Measurements from ENCODE around the gene MSGN1.

MSGN1 gene, protein sequence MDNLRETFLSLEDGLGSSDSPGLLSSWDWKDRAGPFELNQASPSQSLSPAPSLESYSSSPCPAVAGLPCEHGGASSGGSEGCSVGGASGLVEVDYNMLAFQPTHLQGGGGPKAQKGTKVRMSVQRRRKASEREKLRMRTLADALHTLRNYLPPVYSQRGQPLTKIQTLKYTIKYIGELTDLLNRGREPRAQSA

DNA sequence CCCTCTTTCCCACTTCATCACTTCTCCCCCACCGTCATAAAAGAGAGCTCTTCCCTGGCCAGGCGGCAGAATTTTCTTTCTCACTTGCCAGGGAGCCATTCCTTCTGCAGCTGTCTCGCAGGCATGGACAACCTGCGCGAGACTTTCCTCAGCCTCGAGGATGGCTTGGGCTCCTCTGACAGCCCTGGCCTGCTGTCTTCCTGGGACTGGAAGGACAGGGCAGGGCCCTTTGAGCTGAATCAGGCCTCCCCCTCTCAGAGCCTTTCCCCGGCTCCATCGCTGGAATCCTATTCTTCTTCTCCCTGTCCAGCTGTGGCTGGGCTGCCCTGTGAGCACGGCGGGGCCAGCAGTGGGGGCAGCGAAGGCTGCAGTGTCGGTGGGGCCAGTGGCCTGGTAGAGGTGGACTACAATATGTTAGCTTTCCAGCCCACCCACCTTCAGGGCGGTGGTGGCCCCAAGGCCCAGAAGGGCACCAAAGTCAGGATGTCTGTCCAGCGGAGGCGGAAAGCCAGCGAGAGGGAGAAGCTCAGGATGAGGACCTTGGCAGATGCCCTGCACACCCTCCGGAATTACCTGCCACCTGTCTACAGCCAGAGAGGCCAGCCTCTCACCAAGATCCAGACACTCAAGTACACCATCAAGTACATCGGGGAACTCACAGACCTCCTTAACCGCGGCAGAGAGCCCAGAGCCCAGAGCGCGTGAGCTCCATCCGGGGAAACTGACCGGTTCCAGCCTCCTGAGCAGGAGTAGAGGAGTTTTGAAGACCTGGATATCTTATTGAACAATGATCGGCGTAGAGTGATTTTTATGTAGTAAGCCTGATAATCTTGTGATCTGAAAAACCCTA, at the start of gene MSGN1:
TSS of gene MSGN1 (plus strand) at position 65 of the 850 bp plus-strand sequence. CDS start at position 124, 59 bp downstream.
- Mint-ChIP-seq H3K4me3 (no peak within 1 kb of the TSS), H3K27ac (peak within 1 kb of the TSS; percentile 40), H3K9me3 (peaks cover 2% of the 10 kb centered on the region), H3K27me3 (no peaks in the 10 kb centered on the region), H3K36me3 (no peaks in the 10 kb centered on the region), H3K4me1 (peaks cover 30% of the 10 kb centered on the region)
- no peak for DNase-seq (ENCODE audit: low spot score in 2 of 2)
- no peak for ATAC-seq (ENCODE audit: low read depth)

DNA sequence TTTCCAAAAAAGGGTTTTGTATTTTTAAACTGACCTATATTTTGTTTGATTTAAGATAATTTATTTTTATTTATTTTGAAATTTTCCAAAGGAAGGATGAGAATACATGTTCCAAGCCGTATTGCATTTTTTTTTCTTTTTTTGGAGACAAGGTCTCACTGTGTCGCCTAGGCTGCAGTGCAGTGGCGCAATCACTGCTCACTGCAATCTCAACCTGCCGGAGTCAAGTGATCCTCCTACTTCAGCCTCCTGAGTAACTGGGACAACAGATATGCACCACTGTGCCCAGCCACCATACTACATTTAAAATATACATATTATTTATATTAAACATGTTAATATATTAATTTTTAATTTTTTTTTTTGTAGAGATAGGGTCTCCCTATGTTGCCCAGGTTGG, 47.4 kb upstream of the MSGN1 start:
- ATAC-seq (ENCODE audit: low read depth) (no peak), DNase-seq (ENCODE audit: low spot score in 2 of 2) (no peak)
- H3K9me3 Mint-ChIP-seq, result no peaks in the 10 kb centered on the region
- no peaks in the 10 kb centered on the region for H3K27me3 Mint-ChIP-seq
- peaks cover 17% of the 10 kb centered on the region for H3K36me3 Mint-ChIP-seq
- no peak overlapping the region for H3K27ac Mint-ChIP-seq
- H3K4me1 Mint-ChIP-seq, result no peaks in the 10 kb centered on the region
- no peak overlapping the region for H3K4me3 Mint-ChIP-seq

DNA sequence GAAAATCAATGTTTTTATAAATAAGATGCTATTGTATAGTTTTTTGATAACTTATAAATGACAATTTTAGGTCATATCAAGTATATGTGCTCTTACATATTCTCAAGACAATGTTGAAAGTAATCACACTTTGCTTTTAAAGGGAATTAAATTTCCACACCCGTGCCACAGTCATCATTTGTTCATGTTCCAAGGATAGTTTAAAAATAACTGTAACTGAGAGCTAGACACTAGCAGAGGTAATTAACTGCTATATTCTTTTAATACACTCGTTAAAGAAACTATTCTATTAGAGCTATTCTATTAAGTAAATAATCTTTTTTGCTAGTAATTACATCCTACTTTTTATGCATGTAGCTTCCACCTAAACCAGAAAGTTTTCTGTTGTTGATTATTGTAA, 44.3 kb upstream of the MSGN1 start:
- H3K4me1 Mint-ChIP-seq, result no peaks in the 10 kb centered on the region
- H3K27ac Mint-ChIP-seq, result no peak overlapping the region
- no peak overlapping the region for H3K4me3 Mint-ChIP-seq
- no peak for DNase-seq (ENCODE audit: low spot score in 2 of 2)
- peaks cover 19% of the 10 kb centered on the region for H3K36me3 Mint-ChIP-seq
- H3K27me3 Mint-ChIP-seq, result no peaks in the 10 kb centered on the region
- no peaks in the 10 kb centered on the region for H3K9me3 Mint-ChIP-seq
- ATAC-seq (ENCODE audit: low read depth), result no peak

DNA sequence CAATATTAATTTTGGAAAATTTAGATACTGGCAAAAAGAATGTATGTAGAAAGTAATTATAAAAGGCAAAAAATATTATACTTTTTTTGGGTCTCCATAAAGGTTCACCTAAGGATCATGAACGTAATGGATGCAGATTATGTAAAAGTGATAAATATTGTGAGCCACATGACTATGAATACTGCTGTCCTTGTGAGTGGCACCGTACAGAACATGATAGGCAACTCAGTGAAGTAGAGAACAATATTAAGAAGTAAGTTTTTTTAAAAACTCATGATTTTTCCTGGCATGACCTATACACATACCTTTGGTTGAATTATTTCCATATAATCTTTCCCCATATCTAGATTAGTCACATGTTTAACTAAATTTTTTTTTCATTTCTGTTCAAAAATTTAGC, 43.7 kb upstream of the MSGN1 start:
- no peak for ATAC-seq (ENCODE audit: low read depth)
- Mint-ChIP-seq H3K27ac (no peak overlapping the region), H3K36me3 (peaks cover 19% of the 10 kb centered on the region), H3K4me1 (no peaks in the 10 kb centered on the region), H3K4me3 (no peak overlapping the region), H3K27me3 (no peaks in the 10 kb centered on the region), H3K9me3 (no peaks in the 10 kb centered on the region)
- DNase-seq (ENCODE audit: low spot score in 2 of 2), result no peak

DNA sequence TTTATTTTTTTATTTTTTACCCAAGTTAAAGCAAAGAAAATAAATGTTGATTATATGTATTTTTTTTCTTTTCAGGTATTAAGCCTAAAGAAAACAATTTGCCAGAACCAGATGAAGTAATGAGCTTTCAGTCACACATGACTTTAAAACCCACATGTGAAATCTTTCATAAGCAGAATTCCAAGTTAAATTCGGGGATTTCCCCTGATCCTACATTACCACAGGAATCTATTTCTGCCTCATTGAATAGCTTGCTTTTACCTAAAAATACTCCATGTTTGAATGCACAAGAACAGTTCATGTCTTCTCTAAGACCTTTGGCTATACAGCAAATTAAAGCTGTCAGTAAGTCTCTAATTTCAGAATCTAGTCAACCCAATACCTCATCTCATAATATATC, 35.7 kb upstream of the MSGN1 start:
- peaks cover 10% of the 10 kb centered on the region for H3K36me3 Mint-ChIP-seq
- no peaks in the 10 kb centered on the region for H3K27me3 Mint-ChIP-seq
- no peaks in the 10 kb centered on the region for H3K4me1 Mint-ChIP-seq
- H3K4me3 Mint-ChIP-seq, result no peak overlapping the region
- DNase-seq (ENCODE audit: low spot score in 2 of 2) (no peak), ATAC-seq (ENCODE audit: low read depth) (no peak)
- H3K9me3 Mint-ChIP-seq, result no peaks in the 10 kb centered on the region
- no peak overlapping the region for H3K27ac Mint-ChIP-seq

DNA sequence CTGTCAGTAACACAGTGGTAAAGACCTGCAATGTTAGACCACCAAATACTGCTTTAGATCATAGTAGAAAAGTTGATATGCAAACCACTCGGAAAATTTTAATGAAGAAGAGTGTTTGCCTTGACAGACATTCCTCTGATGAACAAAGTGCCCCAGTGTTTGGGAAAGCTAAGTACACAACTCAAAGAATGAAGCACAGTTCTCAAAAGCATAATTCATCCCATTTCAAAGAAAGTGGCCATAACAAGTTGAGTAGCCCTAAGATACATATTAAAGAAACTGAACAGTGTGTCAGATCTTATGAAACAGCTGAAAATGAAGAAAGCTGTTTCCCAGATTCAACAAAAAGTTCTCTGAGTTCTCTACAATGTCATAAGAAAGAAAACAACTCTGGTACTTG, 34.8 kb upstream of the MSGN1 start:
- no peaks in the 10 kb centered on the region for H3K27me3 Mint-ChIP-seq
- no peaks in the 10 kb centered on the region for H3K9me3 Mint-ChIP-seq
- no peak overlapping the region for H3K27ac Mint-ChIP-seq

DNA sequence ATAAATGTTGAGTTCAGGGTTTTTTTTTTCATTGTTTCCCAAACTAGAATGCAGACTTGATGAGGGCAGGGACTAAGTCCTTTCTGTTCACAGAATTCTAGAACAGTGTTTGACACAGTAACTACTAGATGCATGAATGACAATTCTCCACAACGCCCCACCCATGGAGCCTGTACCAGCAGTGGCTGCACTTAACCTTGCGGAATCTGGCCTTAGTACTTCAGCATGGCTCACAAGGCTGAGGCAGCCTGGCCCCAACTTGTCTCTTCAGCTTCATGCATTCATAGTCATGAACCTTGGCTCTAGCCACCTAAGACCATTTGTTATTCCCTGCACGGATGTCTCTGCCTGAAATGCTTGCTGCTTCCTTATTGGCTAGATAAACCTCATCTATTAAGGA, 29.5 kb upstream of the MSGN1 start:
- Mint-ChIP-seq H3K27me3 (no peaks in the 10 kb centered on the region), H3K9me3 (no peaks in the 10 kb centered on the region), H3K4me3 (no peak overlapping the region), H3K4me1 (peaks cover 4% of the 10 kb centered on the region), H3K36me3 (peaks cover 3% of the 10 kb centered on the region), H3K27ac (no peak overlapping the region)
- no peak for DNase-seq (ENCODE audit: low spot score in 2 of 2)
- ATAC-seq (ENCODE audit: low read depth), result no peak

More for the DNA sequence above, 34.8 kb upstream of the MSGN1 start:
- ATAC-seq (ENCODE audit: low read depth), result no peak
- Mint-ChIP-seq H3K4me1 (no peaks in the 10 kb centered on the region), H3K4me3 (no peak overlapping the region), H3K36me3 (peaks cover 10% of the 10 kb centered on the region)
- no peak for DNase-seq (ENCODE audit: low spot score in 2 of 2)

DNA sequence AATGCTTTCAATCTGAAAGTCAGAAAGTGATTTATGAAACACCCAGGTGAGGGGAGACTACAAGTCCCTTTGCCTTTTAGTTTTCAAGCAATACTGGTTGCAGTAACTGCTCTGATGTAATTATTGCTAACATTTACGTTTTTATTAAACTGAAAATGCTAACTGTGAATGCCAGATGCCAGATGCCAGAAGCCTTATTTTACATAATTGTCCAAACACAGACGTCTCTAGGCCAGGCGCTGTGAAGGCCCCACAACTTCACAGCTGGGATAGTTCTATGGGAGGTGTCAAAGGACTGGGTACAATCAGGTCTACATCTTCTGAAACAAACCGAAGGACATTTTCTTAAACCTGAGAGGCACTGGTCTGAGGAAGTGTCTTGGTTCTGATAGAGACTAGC, 27.5 kb upstream of the MSGN1 start:
- no peak overlapping the region for H3K4me3 Mint-ChIP-seq
- H3K9me3 Mint-ChIP-seq, result no peaks in the 10 kb centered on the region
- peak overlapping the region; percentile 70 for H3K27ac Mint-ChIP-seq
- H3K4me1 Mint-ChIP-seq, result peaks cover 6% of the 10 kb centered on the region
- ATAC-seq (ENCODE audit: low read depth), result no peak
- no peaks in the 10 kb centered on the region for H3K27me3 Mint-ChIP-seq
- DNase-seq (ENCODE audit: low spot score in 2 of 2), result no peak
- H3K36me3 Mint-ChIP-seq, result no peaks in the 10 kb centered on the region

DNA sequence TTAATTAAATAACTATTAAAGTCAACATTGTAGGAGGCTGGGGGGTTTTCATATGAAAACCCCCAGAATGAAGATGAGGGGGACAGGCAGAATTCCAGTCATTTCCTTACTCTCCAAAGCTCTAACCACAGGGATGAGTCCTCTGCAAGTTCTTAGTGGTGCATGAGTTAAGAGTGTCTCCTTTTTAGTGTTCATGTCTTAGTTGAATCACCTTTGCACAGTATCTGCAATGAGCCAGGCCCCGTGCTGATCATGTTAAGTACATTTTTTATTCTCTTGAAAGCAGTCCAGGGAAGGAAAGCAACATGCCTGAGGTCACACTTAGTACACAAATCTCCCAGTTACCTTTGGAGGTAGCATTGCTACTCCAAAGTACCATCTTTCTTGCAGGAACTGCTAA, 25.7 kb upstream of the MSGN1 start:
- no peak for DNase-seq (ENCODE audit: low spot score in 2 of 2)
- no peaks in the 10 kb centered on the region for H3K9me3 Mint-ChIP-seq
- H3K27me3 Mint-ChIP-seq, result no peaks in the 10 kb centered on the region
- peaks cover 6% of the 10 kb centered on the region for H3K4me1 Mint-ChIP-seq
- H3K27ac Mint-ChIP-seq, result no peak overlapping the region
- ATAC-seq (ENCODE audit: low read depth), result no peak
- no peaks in the 10 kb centered on the region for H3K36me3 Mint-ChIP-seq
- no peak overlapping the region for H3K4me3 Mint-ChIP-seq

DNA sequence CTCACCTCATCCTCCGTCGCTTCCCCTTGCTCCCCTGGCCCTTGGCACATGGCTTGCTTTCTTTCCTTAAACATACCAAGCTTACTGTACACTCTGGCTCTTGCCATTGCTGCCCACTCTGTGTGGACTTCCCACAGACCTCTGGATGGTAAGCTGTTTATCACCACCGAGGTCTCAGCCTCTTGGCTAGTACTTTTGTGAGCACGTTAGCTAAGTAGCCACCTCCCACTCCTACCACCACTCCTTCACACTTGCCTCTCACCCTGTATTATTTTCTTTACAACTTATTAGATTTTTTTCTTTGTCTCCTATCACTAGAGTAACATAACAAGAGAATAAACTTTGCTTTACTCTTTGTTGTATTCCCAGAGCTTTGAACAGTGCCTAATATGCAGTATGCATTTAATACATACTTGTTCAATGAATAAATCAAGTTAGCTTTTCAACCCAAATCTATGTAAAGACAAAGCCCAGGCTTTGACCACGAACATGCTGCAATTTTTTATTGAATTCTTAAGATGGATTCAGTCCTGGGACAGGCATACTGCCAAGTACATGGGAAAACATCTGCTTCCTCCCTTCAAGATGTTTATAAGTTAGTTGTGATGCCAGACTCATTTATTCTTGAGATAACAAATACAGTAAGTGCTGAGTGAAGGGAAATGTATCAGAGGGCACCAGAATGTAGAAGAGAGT, 25.0 kb upstream of the MSGN1 start:
- Mint-ChIP-seq H3K9me3 (no peaks in the 10 kb centered on the region), H3K27me3 (no peaks in the 10 kb centered on the region), H3K4me1 (peaks cover 6% of the 10 kb centered on the region), H3K36me3 (no peaks in the 10 kb centered on the region), H3K4me3 (no peak overlapping the region), H3K27ac (no peak overlapping the region)
- ATAC-seq (ENCODE audit: low read depth) (no peak), DNase-seq (ENCODE audit: low spot score in 2 of 2) (no peak)

DNA sequence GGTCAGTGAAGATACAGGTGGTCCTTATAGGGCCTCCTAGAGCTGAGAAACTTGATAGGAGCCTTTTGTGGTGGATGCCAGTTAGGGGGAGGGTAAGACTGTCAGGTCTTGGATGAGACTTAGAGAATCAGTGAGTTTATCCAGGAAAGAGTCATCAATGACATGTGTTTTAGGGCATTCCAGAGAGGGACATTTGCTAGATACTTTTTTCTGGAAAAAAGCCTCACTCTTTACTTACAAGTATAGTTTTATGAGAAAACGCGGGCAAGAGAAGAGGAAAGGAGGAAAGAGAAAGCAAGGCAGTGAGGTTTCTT, 24.5 kb upstream of the MSGN1 start:
- no peaks in the 10 kb centered on the region for H3K9me3 Mint-ChIP-seq
- no peak overlapping the region for H3K27ac Mint-ChIP-seq
- no peaks in the 10 kb centered on the region for H3K27me3 Mint-ChIP-seq
- no peak overlapping the region for H3K4me3 Mint-ChIP-seq
- DNase-seq (ENCODE audit: low spot score in 2 of 2) (no peak), ATAC-seq (ENCODE audit: low read depth) (no peak)
- no peaks in the 10 kb centered on the region for H3K36me3 Mint-ChIP-seq
- peaks cover 6% of the 10 kb centered on the region for H3K4me1 Mint-ChIP-seq

DNA sequence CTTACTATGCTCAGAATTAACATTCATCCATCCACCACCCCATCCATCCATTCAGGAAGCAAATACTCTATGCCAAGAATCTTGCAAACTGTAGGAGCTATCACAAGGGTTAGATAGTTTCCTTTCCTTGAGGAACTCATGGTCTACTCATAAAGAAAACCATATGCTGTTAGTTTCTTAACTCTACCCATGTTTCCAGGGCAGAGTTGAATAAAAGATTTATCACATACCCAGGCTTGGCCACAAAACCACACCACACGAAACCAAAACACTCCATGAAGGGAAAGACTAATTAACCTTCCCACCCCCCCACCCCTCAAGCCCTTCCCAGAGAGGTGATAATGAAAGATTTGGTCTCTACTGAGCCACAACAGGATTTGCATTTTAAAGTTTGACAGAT, 23.7 kb upstream of the MSGN1 start:
- Mint-ChIP-seq H3K9me3 (no peaks in the 10 kb centered on the region), H3K27me3 (no peaks in the 10 kb centered on the region), H3K4me1 (peaks cover 6% of the 10 kb centered on the region), H3K27ac (no peak overlapping the region), H3K4me3 (no peak overlapping the region), H3K36me3 (no peaks in the 10 kb centered on the region)
- ATAC-seq (ENCODE audit: low read depth), result no peak
- DNase-seq (ENCODE audit: low spot score in 2 of 2), result no peak

DNA sequence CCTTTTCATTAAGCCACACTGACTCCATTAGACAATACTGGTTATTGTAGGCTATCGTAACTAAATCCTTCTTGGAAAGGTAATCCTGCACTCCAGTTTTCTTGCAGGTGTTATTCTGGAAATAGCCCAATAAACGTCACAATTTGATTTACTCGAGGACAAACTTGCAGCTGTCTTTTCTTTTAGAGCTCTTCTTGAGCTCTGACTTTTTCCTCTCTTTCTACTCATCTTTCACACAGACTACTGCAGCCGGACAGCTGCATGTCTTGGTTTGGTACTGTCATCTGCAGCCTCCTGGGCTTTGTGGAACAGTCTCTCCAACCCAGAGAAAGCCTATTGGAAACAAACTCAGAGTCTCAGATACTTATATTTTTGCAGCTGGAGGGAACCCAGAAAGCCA, 23.0 kb upstream of the MSGN1 start:
- DNase-seq (ENCODE audit: low spot score in 2 of 2) (no peak), ATAC-seq (ENCODE audit: low read depth) (no peak)
- Mint-ChIP-seq H3K27me3 (no peaks in the 10 kb centered on the region), H3K36me3 (no peaks in the 10 kb centered on the region), H3K27ac (no peak overlapping the region), H3K4me3 (no peak overlapping the region), H3K4me1 (peaks cover 6% of the 10 kb centered on the region), H3K9me3 (no peaks in the 10 kb centered on the region)

DNA sequence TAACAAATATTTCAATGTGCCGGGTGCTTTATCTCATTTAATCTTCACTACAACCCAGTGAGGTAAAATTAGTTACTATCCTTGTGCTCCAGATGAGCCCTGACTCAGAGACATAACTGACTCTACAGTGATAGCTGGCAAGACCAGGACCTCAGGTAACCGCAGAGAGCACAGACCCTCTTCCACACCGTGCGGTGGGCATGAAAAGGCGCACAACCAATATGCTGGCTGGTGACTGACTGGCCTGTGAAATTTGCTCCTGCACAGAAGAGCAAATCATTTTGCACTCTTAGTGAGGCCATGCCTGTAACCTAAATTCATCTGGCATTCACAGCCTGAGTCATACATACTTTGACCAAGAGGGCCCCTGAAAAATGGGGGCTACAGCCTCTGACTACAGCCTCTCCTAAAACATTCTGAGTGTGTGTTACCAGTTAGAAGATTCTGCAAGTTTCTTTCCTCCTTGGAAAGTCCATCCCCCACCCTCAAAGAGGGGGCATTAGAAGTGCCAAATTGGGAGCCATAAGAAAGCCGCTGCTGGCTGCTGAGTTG, 22.4 kb upstream of the MSGN1 start:
- Mint-ChIP-seq H3K27me3 (no peaks in the 10 kb centered on the region), H3K36me3 (no peaks in the 10 kb centered on the region), H3K4me3 (no peak overlapping the region), H3K9me3 (no peaks in the 10 kb centered on the region), H3K4me1 (peaks cover 6% of the 10 kb centered on the region), H3K27ac (no peak overlapping the region)
- no peak for ATAC-seq (ENCODE audit: low read depth)
- no peak for DNase-seq (ENCODE audit: low spot score in 2 of 2)

Data from memory B cell (primary cell).